ENCODE measurements around the gene NUP133.
"Not testable (repeated sequence)": the region's sequence is repeated elsewhere in the genome, so short reads cannot be mapped to it uniquely, and the experiment has no call there.

The NUP133 gene

GRCh38 chr1:229448845-229449244 is 59.3 kb downstream of the NUP133 start:
- no peak for DNase-seq (ENCODE audit: low read depth)

- DNase-seq (ENCODE audit: low read depth), result no peak
These were observed 59.8 kb downstream of the NUP133 start for GRCh38 chr1:229448354-229448753.

DNA sequence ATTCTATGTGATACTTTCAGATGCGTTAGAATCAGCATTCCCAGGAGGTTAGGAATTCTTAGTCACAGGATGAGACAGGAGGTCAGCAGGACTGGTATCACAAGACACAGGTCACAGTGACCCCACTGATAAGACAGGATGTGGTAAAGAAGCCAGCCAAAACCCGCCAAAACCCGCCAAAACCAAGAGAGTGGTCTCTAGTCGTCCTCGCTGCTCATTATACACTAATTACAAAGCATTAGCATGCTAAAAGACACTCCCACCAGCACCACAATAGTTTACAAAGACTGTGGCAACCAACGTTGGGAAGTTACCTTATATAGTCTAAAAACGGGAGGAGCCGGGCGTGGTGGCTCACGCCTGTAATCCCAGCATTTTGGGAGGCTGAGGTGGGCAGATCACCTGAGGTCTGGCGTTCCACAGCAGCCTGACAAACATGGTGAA is 60.3 kb downstream of the NUP133 start:
- DNase-seq (ENCODE audit: low read depth), result no peak

GRCh38 chr1:229445828-229446227 is 62.3 kb downstream of the NUP133 start:
- no peak for DNase-seq (ENCODE audit: low read depth)

GRCh38 chr1:229440851-229441537 is 67.1 kb downstream of the NUP133 start:
- no peak for DNase-seq (ENCODE audit: low read depth)

- no peak for DNase-seq (ENCODE audit: low read depth)
These were observed 70.1 kb downstream of the NUP133 start for GRCh38 chr1:229438021-229438420.

DNA sequence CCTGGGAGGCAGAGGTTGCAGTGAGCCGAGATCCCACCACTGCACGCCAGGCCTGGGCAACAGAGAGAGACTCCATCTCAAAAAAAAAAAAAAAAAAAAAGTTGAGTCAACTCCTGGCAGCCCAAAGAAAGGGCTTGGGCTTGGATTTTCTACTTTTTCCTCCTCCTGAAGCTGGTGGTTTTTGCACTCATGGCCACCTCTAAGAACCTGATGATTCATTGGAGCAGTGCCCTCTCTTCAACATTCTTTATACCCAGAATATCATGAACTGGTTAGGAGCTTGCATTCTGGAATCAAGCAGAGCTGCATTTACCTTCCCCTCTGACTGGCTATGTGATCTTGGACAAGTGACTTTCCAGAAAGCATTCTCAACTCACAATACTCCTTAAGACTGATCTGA is 70.7 kb downstream of the NUP133 start:
- no peak for DNase-seq (ENCODE audit: low read depth)

GRCh38 chr1:229436201-229436600 is 71.9 kb downstream of the NUP133 start:
- no peak for DNase-seq (ENCODE audit: low read depth)

- DNase-seq (ENCODE audit: low read depth), result no peak
These were observed 73.5 kb downstream of the NUP133 start for GRCh38 chr1:229434641-229435051.

DNA sequence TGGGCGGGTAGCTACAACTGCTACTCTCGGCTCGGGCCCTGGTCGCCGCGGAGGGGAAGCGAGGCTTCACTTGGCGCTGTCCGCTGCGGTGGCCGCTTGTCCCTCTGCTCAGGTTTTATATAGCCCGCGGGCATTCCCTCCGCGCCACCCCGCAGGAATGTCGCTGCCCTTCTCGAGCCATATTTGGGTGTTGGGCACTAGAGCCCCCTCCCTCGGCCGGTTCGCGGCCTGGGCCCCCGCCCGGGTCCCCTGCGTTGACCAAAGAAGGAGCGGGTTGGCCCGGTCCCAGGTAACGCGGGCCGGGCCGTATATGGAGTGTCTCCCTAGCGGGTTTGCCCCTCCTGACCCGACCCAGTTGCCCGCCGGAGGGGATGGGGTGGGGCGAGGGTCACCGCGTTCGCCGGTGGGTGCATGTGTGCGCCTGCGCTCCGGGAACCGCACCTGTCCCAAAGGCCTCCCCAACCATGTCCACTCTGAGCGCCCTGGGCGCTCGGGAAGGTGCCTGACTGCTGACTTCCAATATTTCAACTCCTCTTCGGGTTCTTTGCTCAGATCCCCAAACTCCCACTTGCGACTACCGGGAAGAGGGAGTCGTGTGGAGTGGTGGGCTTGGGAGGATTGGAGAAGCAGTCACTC is 74.0 kb downstream of the NUP133 start, which contains the start of gene ACTA1:
Gene ACTA1, minus strand, starts transcription at position 90 of the 636 bp plus-strand sequence. CDS start 979 bp downstream, outside the sequence.
- DNase-seq (ENCODE audit: low read depth), result no peak

DNA sequence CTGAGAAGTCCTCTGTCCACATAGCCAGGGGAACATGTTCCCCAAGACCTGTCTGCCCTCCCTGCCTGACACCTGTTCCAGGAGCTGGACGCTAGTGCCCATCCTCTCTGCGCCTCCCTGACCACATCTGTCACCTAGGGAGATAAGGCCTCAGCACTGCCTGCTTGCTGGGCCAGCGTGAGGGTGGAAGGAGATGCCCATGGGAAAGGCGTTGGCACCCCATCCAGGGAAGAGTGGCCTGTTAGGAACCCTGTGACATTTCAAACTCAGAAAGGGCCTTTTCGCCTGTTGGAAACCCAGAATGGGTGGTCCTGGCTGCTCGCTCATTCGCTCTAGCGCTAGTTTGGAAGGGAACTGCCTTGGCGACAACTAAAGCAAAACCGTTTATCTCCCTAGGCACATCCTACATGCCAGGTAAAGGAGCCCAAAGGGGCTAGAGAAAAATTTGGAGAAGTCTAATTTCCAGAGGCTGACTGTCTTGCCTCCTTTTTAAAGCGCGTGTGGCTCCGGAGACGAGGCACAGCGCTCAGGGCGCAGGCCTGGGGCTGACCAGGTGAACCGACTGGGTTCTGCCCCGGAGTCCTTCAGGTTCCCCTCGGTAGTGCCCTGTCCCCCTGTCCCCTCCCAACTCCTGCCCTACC is 74.7 kb downstream of the NUP133 start:
- DNase-seq (ENCODE audit: low read depth), result no peak

GRCh38 chr1:229432905-229433304 is 75.2 kb downstream of the NUP133 start:
- no peak for DNase-seq (ENCODE audit: low read depth)

GRCh38 chr1:229432116-229432461 is 76.1 kb downstream of the NUP133 start:
- no peak for DNase-seq (ENCODE audit: low read depth)

- DNase-seq (ENCODE audit: low read depth), result no peak
These were observed 76.6 kb downstream of the NUP133 start for GRCh38 chr1:229431284-229432115.

- DNase-seq (ENCODE audit: low read depth), result no peak
These were observed 77.3 kb downstream of the NUP133 start for GRCh38 chr1:229430761-229431283.

DNA sequence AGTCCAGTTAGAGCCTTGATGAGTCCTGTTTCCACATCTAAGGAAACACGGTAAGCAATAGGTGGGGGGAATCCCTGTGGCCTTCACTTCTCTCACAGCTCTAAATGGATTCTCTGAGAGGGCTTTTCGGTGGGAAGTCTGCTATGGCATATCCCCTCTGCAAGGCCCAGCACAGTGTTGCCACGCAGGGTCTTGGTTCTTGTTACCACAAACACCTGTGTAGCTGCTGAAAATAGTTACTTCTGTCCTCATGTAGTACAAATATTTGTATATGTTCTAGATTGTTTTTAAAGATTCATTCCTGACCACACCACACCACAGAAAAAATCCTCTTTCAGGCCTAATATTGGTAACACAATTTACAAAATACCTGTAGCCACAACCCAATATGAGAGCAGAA is 79.9 kb downstream of the NUP133 start:
- DNase-seq (ENCODE audit: low read depth), result no peak

GRCh38 chr1:229427572-229427971 is 80.6 kb downstream of the NUP133 start:
- no peak for DNase-seq (ENCODE audit: low read depth)

DNA sequence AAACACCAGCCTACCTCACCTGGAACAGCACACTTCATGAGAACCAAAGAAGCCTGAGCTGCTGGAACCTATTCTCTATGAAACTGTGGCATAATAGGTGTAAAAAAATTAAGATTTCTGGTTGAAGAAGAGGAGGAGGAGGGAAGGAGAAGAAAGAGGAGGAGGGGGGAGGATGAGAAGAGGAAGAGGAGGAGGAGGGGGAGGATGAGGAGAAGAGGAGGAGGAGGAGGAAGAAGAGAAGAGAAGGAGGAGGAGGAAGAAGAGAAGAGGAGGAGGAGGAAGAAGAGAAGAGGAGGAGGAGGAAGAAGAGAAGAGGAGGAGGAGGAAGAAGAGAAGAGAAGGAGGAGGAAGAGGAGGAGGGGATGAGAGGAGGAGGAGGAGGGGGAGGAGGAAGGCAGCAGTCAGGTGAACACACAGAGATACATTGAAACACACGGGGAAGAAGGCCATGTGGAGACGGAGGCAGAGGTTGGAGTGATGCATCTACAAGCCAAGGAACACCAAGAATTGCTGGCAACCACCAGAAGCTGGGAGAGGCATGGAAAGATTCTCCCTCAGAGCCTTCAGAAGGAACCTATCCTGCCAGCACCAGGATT is 82.5 kb downstream of the NUP133 start:
- DNase-seq (ENCODE audit: low read depth), result no peak

DNA sequence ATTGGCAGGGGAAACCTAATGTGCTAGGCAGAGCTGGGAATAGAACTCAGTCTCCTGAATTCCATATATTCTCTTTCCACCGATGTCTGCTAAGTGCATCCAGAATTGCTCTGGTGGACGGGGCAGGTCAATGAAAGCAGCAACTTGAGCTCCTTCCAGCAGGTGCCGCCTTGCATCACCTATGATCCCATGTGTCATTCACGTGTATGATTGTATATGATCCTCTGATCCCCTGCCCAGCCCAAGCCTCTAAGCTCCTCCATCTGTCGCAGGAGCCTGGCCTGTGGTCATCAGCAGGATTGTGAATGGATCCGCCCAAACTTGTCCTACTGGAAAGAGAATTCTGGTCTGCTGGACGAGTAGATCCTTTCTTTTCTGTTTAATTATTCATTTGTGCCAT is 87.4 kb downstream of the NUP133 start:
- no peak for DNase-seq (ENCODE audit: low read depth)

- no peak for DNase-seq (ENCODE audit: low read depth)
These were observed 87.9 kb downstream of the NUP133 start for GRCh38 chr1:229420224-229420623.

- DNase-seq (ENCODE audit: low read depth), result not testable (repeated sequence)
These were observed 89.6 kb downstream of the NUP133 start for GRCh38 chr1:229418586-229418985.

GRCh38 chr1:229412810-229413209 is 95.3 kb downstream of the NUP133 start:
- DNase-seq (ENCODE audit: low read depth), result not testable (repeated sequence)

Data from activated T-helper 1 cell treated with Interleukin-2 at 50 U/mL for 16 hours (primary cell).